Activated T-helper 2 cell treated with anti-CD3 and anti-CD28 coated beads, Interferon-gamma antibody, Interleukin-2, Interleukin-4, amounts not matched to agents 10 μg/mL and 5 μg/mL and 100 μg/mL, durations not matched to agents 14 hours and 24 hours and 36 hours (primary cell): ENCODE data around the gene FCHSD1. TPM values are rescaled to one million over a fixed set of nuclear protein-coding genes. Genes with fewer than 3 reads are reported as not detected.

Experiments
- DNase-seq: peaks from one replicate; pipeline ENCODE4 v3.0.0; 2021; ENCODE audit warnings: low spot score
- H3K27ac Mint-ChIP-seq: one replicate; pipeline ENCODE4 v1.8.0; 2021; ENCODE audit warnings: mixed read lengths
- H3K27me3 Mint-ChIP-seq: one replicate; pipeline ENCODE4 v1.8.0; 2021; ENCODE audit warnings: low read depth, mixed read lengths
- H3K36me3 Mint-ChIP-seq: one replicate; pipeline ENCODE4 v1.8.0; 2021; ENCODE audit warnings: low read depth, mixed read lengths
- H3K4me1 Mint-ChIP-seq: one replicate; pipeline ENCODE4 v1.8.0; 2021; ENCODE audit warnings: low read depth, mixed read lengths
- H3K4me3 Mint-ChIP-seq: one replicate; pipeline ENCODE4 v1.8.0; 2021; ENCODE audit warnings: low read depth, mild to moderate bottlenecking, moderate library complexity, mixed read lengths
- H3K9me3 Mint-ChIP-seq: one replicate; pipeline ENCODE4 v1.8.0; 2021; ENCODE audit warnings: mixed read lengths
- intact Hi-C: fragments of 100-400 bp; cut with micrococcal nuclease; formaldehyde crosslinking; loops from one replicate; pipeline ENCODE4 v1.15.1; 2023
- total RNA-seq: library from RNA; stranded (reverse); gene quantifications from 2 replicates; pipeline ENCODE4 v1.2.3, GENCODE V29; 2022

The FCHSD1 gene
- total RNA-seq, 1 donor from 2014 or later = 42.8 TPM

DNA sequence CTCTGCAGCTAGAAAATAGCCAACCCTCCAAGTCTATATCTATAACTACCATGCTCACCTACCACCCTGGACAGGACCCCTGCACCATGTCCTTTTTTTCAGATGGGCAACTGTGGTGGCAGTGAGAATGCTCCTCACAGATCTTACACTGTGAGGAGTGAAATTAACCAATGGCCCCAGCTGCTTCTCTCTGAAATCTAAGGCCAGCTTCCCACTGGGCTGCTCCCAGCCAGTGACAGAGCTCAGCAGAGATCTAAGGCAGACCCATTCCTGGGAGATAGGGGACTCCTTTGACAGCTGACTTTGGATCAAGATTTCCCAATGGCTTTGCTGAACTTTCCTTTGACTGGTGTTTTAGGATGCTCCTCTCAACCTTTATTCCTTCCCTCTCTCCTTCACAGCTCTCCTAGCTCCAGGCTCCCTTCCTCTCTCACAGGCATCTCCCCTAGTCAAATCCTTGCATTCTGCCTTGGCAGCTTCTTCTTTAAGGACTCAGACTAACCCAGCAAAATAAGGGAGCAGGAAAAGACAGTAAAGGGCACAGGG is 32.5 kb upstream of the FCHSD1 start:
- no peaks in the 10 kb centered on the region for H3K9me3 Mint-ChIP-seq
- H3K36me3 Mint-ChIP-seq = no peaks in the 10 kb centered on the region
- H3K27ac Mint-ChIP-seq = no peak overlapping the region
- peaks cover 5% of the 10 kb centered on the region for H3K27me3 Mint-ChIP-seq
- H3K4me3 Mint-ChIP-seq = no peak overlapping the region
- DNase-seq = no peak
- intact Hi-C loops = loop anchor here (1.0 kb wide), 1 partner anchor 9 kb away; no protein-coding TSS in a partner anchor
- H3K4me1 Mint-ChIP-seq = peaks cover 18% of the 10 kb centered on the region

GRCh38 chr5:141681695-141682641 is 30.8 kb upstream of the FCHSD1 start, which contains the start of gene ARAP3:
ARAP3 (minus strand) TSS chr5:141682230; CDS start chr5:141680486, 1,744 bp downstream.
- Mint-ChIP-seq H3K4me3 (peak within 1 kb of the TSS; percentile 78), H3K4me1 (peaks cover 18% of the 10 kb centered on the region), H3K36me3 (no peaks in the 10 kb centered on the region), H3K9me3 (no peaks in the 10 kb centered on the region), H3K27ac (peak within 1 kb of the TSS; percentile 63), H3K27me3 (no peaks in the 10 kb centered on the region)
- DNase-seq = no peak
- intact Hi-C loops = no loop called here

DNA sequence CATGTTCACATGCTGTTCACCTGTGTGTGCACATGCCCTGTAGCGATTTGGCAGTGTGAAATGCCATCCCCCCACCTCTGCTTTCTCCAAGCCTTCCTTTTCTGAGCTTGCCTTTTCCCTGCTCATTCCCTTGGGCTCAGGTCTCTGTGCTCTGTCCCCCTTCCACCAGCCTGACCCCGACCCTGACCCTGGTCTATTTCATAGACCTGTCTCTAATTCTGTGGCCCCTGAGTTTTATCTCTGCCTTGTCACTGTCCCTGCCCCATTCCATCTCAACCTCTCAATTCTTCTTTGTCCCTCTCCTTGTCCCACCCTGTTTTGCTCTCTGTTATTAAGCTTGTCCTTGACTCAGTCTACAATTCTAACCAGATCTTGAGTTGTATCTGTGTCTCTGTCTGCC is 30.1 kb upstream of the FCHSD1 start:
- H3K4me1 Mint-ChIP-seq = peaks cover 18% of the 10 kb centered on the region
- intact Hi-C loops = no loop called here
- peak overlapping the region; percentile 33 for H3K27ac Mint-ChIP-seq
- H3K4me3 Mint-ChIP-seq = peak overlapping the region; percentile 77
- H3K27me3 Mint-ChIP-seq = no peaks in the 10 kb centered on the region
- H3K9me3 Mint-ChIP-seq = no peaks in the 10 kb centered on the region
- DNase-seq = no peak
- H3K36me3 Mint-ChIP-seq = no peaks in the 10 kb centered on the region

- no peak for DNase-seq
- no peaks in the 10 kb centered on the region for H3K9me3 Mint-ChIP-seq
- intact Hi-C loops = no loop called here
- peaks cover 18% of the 10 kb centered on the region for H3K4me1 Mint-ChIP-seq
- no peaks in the 10 kb centered on the region for H3K36me3 Mint-ChIP-seq
- no peak overlapping the region for H3K4me3 Mint-ChIP-seq
- no peaks in the 10 kb centered on the region for H3K27me3 Mint-ChIP-seq
- no peak overlapping the region for H3K27ac Mint-ChIP-seq
Measured at GRCh38 chr5:141680751-141681201, 29.6 kb upstream of the FCHSD1 start.

- Mint-ChIP-seq H3K27ac (no peak overlapping the region), H3K4me3 (no peak overlapping the region), H3K9me3 (no peaks in the 10 kb centered on the region), H3K27me3 (no peaks in the 10 kb centered on the region), H3K36me3 (no peaks in the 10 kb centered on the region), H3K4me1 (peaks cover 18% of the 10 kb centered on the region)
- DNase-seq = no peak
- intact Hi-C loops = no loop called here
Measured at GRCh38 chr5:141680178-141680577, 29.0 kb upstream of the FCHSD1 start.

- Mint-ChIP-seq H3K4me1 (peaks cover 9% of the 10 kb centered on the region), H3K4me3 (no peak overlapping the region), H3K27me3 (no peaks in the 10 kb centered on the region), H3K9me3 (no peaks in the 10 kb centered on the region), H3K27ac (no peak overlapping the region), H3K36me3 (no peaks in the 10 kb centered on the region)
- no peak for DNase-seq
- intact Hi-C loops = no loop called here
Measured at GRCh38 chr5:141677415-141677814, 26.2 kb upstream of the FCHSD1 start.

- intact Hi-C loops = no loop called here
- H3K27me3 Mint-ChIP-seq = no peaks in the 10 kb centered on the region
- no peaks in the 10 kb centered on the region for H3K36me3 Mint-ChIP-seq
- H3K4me3 Mint-ChIP-seq = no peak overlapping the region
- no peaks in the 10 kb centered on the region for H3K4me1 Mint-ChIP-seq
- H3K27ac Mint-ChIP-seq = no peak overlapping the region
- H3K9me3 Mint-ChIP-seq = no peaks in the 10 kb centered on the region
- DNase-seq = no peak
Measured at GRCh38 chr5:141675672-141676071, 24.5 kb upstream of the FCHSD1 start.

- intact Hi-C loops = no loop called here
- no peak for DNase-seq
- Mint-ChIP-seq H3K27me3 (no peaks in the 10 kb centered on the region), H3K36me3 (no peaks in the 10 kb centered on the region), H3K9me3 (no peaks in the 10 kb centered on the region), H3K27ac (no peak overlapping the region), H3K4me3 (no peak overlapping the region), H3K4me1 (no peaks in the 10 kb centered on the region)
Measured at GRCh38 chr5:141674747-141675146, 23.5 kb upstream of the FCHSD1 start.

- Mint-ChIP-seq H3K27ac (no peak overlapping the region), H3K36me3 (no peaks in the 10 kb centered on the region), H3K9me3 (no peaks in the 10 kb centered on the region), H3K4me1 (peaks cover 1% of the 10 kb centered on the region), H3K4me3 (no peak overlapping the region), H3K27me3 (no peaks in the 10 kb centered on the region)
- no peak for DNase-seq
- intact Hi-C loops = no loop called here
Measured at GRCh38 chr5:141672841-141673813, 21.9 kb upstream of the FCHSD1 start.

- Mint-ChIP-seq H3K27me3 (no peaks in the 10 kb centered on the region), H3K4me1 (peaks cover 1% of the 10 kb centered on the region)
Measured at GRCh38 chr5:141672071-141672840, 21.0 kb upstream of the FCHSD1 start.

DNA sequence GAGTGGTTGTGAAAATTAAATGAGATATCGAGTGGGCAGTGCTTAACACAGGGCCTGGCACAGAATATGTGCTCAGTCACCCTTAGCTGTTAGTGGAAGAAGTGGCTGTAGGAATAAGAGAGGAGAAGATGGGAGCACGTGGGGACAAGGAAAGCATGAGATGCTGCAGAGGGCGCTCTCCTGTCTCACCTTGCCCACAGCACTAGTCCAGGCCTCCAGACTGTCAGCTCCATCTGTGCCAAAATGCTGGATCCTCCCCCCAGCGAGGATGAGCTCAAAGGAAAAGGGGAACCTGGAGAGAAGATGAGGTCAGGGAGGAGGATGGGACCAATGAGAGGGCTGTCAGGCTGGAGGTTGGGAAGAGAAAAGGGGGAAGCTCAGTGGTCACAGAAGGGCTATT is 18.3 kb upstream of the FCHSD1 start:
- DNase-seq = no peak
- Mint-ChIP-seq H3K9me3 (no peaks in the 10 kb centered on the region), H3K27me3 (no peaks in the 10 kb centered on the region), H3K4me3 (no peak overlapping the region), H3K36me3 (no peaks in the 10 kb centered on the region), H3K27ac (no peak overlapping the region), H3K4me1 (peaks cover 5% of the 10 kb centered on the region)
- intact Hi-C loops = no loop called here

More at GRCh38 chr5:141672071-141672840, 21.0 kb upstream of the FCHSD1 start:
- H3K4me3 Mint-ChIP-seq = no peak overlapping the region
- DNase-seq = no peak
- H3K9me3 Mint-ChIP-seq = no peaks in the 10 kb centered on the region
- no peak overlapping the region for H3K27ac Mint-ChIP-seq
- intact Hi-C loops = no loop called here
- H3K36me3 Mint-ChIP-seq = no peaks in the 10 kb centered on the region
